ENCODE measurements around the gene SMIM41.

GRCh38 chr12:52139579-52140062 is 60.1 kb downstream of the SMIM41 start:
- TF ChIP-seq POLR2A (IDR thresholded peaks at IDR 0.05; ENCODE audit: low read depth) (no peak), CTCF (IDR thresholded peaks at IDR 0.05) (peak; percentile 41 to 63 (median 51)), EP300 (IDR thresholded peaks at IDR 0.05) (no peak), POLR2AphosphoS5 (IDR thresholded peaks at IDR 0.05) (no peak)
